Right atrium auricular region (tissue), 2 donors: ENCODE results near the gene TEF. TPM values are rescaled to one million over a fixed set of nuclear protein-coding genes. Genes with fewer than 3 reads are reported as not detected.

ENCODE experiments used
- DNase-seq: peaks from one replicate; pipeline ENCODE4 v3.0.0-alpha.2; 2019; ENCODE audit warnings: low spot score
- H3K27ac ChIP-seq, 2 donors: fragments of 200-600 bp; sonication (generic); 1 replicate in 1 of 2; 2 replicates in 1 of 2; pipeline ENCODE4 v1.5.1; 2016 to 2019
- H3K27me3 ChIP-seq, 2 donors: fragments of 200-600 bp; sonication (generic); one replicate each; pipeline versions ENCODE4 v1.5.1 to v1.6.0; 2017 to 2019
- H3K36me3 ChIP-seq: fragments of 200-600 bp; sonication (generic); one replicate; pipeline ENCODE4 v1.5.1; 2016
- H3K4me1 ChIP-seq, 2 donors: fragments of 200-600 bp; sonication (generic); one replicate each; pipeline versions ENCODE4 v1.5.1 to v1.6.0; 2017 to 2019
- H3K4me3 ChIP-seq, 2 donors: fragments of 200-600 bp; sonication (generic); 1 replicate in 1 of 2; 2 replicates in 1 of 2; pipeline ENCODE4 v1.5.1; 2017 to 2019; ENCODE audit warnings: mild to moderate bottlenecking in 1 of 2, moderate library complexity in 1 of 2
- H3K9me3 ChIP-seq, 2 donors: fragments of 200-600 bp; sonication (generic); one replicate each; pipeline ENCODE4 v1.5.1; 2019
- total RNA-seq, 2 donors: library from RNA; depleted of rRNA; stranded (reverse); fragments of >200 nt; gene quantifications; one replicate each; pipeline ENCODE4 v1.1.0, GENCODE V29; 2016
- TF ChIP-seq, protein P1 (sequence below), 2 donors: fragments of 200-600 bp; sonication (generic); IDR thresholded peaks; one replicate each; pipeline ENCODE4 v1.5.1; 2019; ENCODE audit warnings: antibody characterized with exemption in 2 of 2

Gene TEF
- total RNA-seq, 2 donors from 2014 or later = 12.7 to 14.2 TPM

GRCh38 chr22:41362615-41363014, 19.1 kb upstream of the TEF start:
- Histone ChIP-seq H3K4me1 (peaks cover 0 to 19% of the 10 kb centered on the region in 2 donors), H3K9me3 (no peaks in the 10 kb centered on the region), H3K27ac (no peak overlapping the region), H3K27me3 (no peaks in the 10 kb centered on the region), H3K36me3 (peaks cover 9% of the 10 kb centered on the region), H3K4me3 (no peak overlapping the region)
- no peak for DNase-seq
- TF ChIP-seq, protein P1, sequence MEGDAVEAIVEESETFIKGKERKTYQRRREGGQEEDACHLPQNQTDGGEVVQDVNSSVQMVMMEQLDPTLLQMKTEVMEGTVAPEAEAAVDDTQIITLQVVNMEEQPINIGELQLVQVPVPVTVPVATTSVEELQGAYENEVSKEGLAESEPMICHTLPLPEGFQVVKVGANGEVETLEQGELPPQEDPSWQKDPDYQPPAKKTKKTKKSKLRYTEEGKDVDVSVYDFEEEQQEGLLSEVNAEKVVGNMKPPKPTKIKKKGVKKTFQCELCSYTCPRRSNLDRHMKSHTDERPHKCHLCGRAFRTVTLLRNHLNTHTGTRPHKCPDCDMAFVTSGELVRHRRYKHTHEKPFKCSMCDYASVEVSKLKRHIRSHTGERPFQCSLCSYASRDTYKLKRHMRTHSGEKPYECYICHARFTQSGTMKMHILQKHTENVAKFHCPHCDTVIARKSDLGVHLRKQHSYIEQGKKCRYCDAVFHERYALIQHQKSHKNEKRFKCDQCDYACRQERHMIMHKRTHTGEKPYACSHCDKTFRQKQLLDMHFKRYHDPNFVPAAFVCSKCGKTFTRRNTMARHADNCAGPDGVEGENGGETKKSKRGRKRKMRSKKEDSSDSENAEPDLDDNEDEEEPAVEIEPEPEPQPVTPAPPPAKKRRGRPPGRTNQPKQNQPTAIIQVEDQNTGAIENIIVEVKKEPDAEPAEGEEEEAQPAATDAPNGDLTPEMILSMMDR (IDR thresholded peaks at IDR 0.05) = no peak

GRCh38 chr22:41364233-41364632, 17.5 kb upstream of the TEF start:
- Histone ChIP-seq H3K27me3 (no peaks in the 10 kb centered on the region), H3K4me1 (peaks cover 0 to 35% of the 10 kb centered on the region in 2 donors), H3K9me3 (no peaks in the 10 kb centered on the region), H3K36me3 (no peaks in the 10 kb centered on the region), H3K4me3 (no peak overlapping the region), H3K27ac (no peak overlapping the region)
- DNase-seq = no peak
- TF ChIP-seq, protein P1 (IDR thresholded peaks at IDR 0.05) = no peak

DNA sequence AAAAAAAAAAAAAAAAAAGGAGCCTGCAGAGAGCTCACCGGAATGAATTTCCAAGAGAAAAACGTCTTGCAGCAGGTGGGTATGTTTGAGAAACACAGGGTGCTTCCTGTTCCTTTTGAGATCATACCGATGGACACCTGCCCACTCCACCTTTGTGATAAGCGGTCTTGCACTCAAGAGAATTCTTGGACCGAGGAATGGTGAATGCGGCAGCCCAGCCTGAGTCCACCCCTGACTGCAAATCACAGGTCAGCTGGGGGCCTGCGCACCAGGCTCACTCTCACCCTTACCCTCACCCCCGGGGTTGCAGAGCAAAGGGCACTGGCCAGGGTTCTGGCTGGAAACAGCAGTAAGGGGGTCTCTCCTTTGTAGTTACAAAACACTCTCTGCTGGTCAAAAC, 16.8 kb upstream of the TEF start:
- DNase-seq = no peak
- peaks cover 0 to 42% of the 10 kb centered on the region in 2 donors for H3K4me1 ChIP-seq
- H3K4me3 ChIP-seq = no peak overlapping the region
- no peaks in the 10 kb centered on the region for H3K27me3 ChIP-seq
- H3K36me3 ChIP-seq = no peaks in the 10 kb centered on the region
- H3K9me3 ChIP-seq = no peaks in the 10 kb centered on the region
- no peak overlapping the region for H3K27ac ChIP-seq
- TF ChIP-seq, protein P1 (IDR thresholded peaks at IDR 0.05) = no peak

GRCh38 chr22:41365425-41365824, 16.3 kb upstream of the TEF start:
- no peaks in the 10 kb centered on the region for H3K36me3 ChIP-seq
- H3K27me3 ChIP-seq = no peaks in the 10 kb centered on the region
- DNase-seq = no peak
- H3K4me3 ChIP-seq = no peak overlapping the region
- H3K27ac ChIP-seq = no peak overlapping the region
- peaks cover 0 to 41% of the 10 kb centered on the region in 2 donors for H3K4me1 ChIP-seq
- H3K9me3 ChIP-seq = no peaks in the 10 kb centered on the region
- TF ChIP-seq, protein P1 (IDR thresholded peaks at IDR 0.05) = no peak

DNA sequence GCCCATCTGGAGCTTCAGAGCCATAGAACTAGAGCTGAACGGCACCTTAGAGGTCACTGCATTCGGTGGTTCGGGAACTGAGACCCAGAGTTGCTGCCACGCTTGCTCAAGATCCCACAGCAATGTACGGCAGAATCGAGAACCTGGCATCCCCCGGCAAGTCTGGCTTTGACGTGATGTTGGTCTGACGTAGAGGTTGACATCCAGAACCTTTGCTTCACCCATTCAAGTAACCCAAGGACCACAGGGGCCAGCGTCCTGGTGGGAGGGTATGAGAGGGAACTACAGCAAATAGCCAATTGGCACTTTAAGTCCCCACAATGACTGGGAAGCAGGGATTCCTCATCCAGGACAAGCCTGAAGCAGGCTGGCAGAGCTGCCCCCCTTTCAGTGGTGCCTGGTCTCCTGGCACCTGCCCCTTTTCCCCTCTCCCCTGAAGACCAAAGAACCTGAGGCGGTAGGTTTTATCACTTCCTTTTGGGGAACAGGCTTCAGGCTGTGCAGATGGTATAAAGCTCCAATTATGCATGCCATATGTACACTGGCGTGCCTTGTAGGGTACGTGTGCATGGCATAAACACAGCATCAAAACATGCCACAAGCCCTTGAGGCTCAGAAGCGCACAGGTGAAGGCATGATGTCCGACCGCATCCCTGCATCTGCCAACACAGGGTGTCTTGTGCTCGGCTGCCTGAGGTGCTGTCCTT, 15.3 kb upstream of the TEF start:
- no peaks in the 10 kb centered on the region for H3K27me3 ChIP-seq
- H3K27ac ChIP-seq = peak overlapping the region; percentile 69 to 74
- peaks cover 0 to 41% of the 10 kb centered on the region in 2 donors for H3K4me1 ChIP-seq
- no peaks in the 10 kb centered on the region for H3K9me3 ChIP-seq
- DNase-seq = peak; percentile 61
- peak overlapping the region in 1 of 2 donors; percentile 47 for H3K4me3 ChIP-seq
- no peaks in the 10 kb centered on the region for H3K36me3 ChIP-seq
- TF ChIP-seq, protein P1 (IDR thresholded peaks at IDR 0.05) = no peak
